Measurements from ENCODE around the gene OCIAD2. TPM values are rescaled to one million over a fixed set of nuclear protein-coding genes. Genes with fewer than 3 reads are reported as not detected.

OCIAD2 gene
- total RNA-seq, 1 experiment from 2014 or later, result 32.8 TPM

- intact Hi-C loops (cut with micrococcal nuclease; ENCODE audit: unreplicated experiment), result no loop called here
- Histone ChIP-seq H3K36me3 (ENCODE audit: control insufficient read depth, insufficient read depth, low read length) (peaks cover 4% of the 10 kb centered on the region; the same call in 1 of the 2 replicates), H3K27me3 (ENCODE audit: control insufficient read depth, insufficient read depth, low read length) (no peaks in the 10 kb centered on the region), H3K27ac (ENCODE audit: low read length) (no peak overlapping the region), H3K9me3 (ENCODE audit: control insufficient read depth, insufficient read depth, low read depth, low read length) (no peaks in the 10 kb centered on the region), H3K4me1 (ENCODE audit: control insufficient read depth, insufficient read depth, low read length) (no peaks in the 10 kb centered on the region), H3K4me3 (ENCODE audit: low read depth in 2 of 2, low read length in 2 of 2) (no peak overlapping the region)
- ChIA-PET CTCF (no interaction called here), POLR2A (no interaction called here)
- no peak for DNase-seq (ENCODE audit: low read depth, low spot score)
- ATAC-seq, result no peak
- TF ChIP-seq TCF7L2 (IDR thresholded peaks at IDR 0.05; ENCODE audit: low read depth, low read length) (no peak), POLR2AphosphoS5 (IDR thresholded peaks at IDR 0.05; ENCODE audit: low read depth, low read length) (no peak), REST (IDR thresholded peaks at IDR 0.05; ENCODE audit: insufficient read depth in 1 of 2, low read depth in 2 of 2, low read length in 1 of 2) (no peak), CTCF (IDR thresholded peaks at IDR 0.05) (no peak), SIN3A (IDR thresholded peaks at IDR 0.05; ENCODE audit: borderline replicate concordance, insufficient read depth, low read depth, low read length) (no peak)
- in situ Hi-C loops (cut with HindIII; ENCODE audit: low pct_unique_long_range_greater_than_20kb, low sequenced_read_pairs), result no loop called here
- no TSS peak for BruUV-seq (replicated peaks)
These were observed 42.8 kb downstream of the OCIAD2 start for GRCh38 chr4:48863728-48864127.

- intact Hi-C loops (cut with micrococcal nuclease; ENCODE audit: unreplicated experiment) (no loop called here), in situ Hi-C loops (cut with HindIII; ENCODE audit: low pct_unique_long_range_greater_than_20kb, low sequenced_read_pairs) (no loop called here)
- TF ChIP-seq POLR2AphosphoS5 (IDR thresholded peaks at IDR 0.05; ENCODE audit: low read depth, low read length) (no peak), REST (IDR thresholded peaks at IDR 0.05; ENCODE audit: insufficient read depth in 1 of 2, low read depth in 2 of 2, low read length in 1 of 2) (no peak), SIN3A (IDR thresholded peaks at IDR 0.05; ENCODE audit: borderline replicate concordance, insufficient read depth, low read depth, low read length) (no peak), CTCF (IDR thresholded peaks at IDR 0.05) (no peak), TCF7L2 (IDR thresholded peaks at IDR 0.05; ENCODE audit: low read depth, low read length) (no peak)
These were observed 43.9 kb downstream of the OCIAD2 start for GRCh38 chr4:48862661-48863060.

More at GRCh38 chr4:48862661-48863060, 43.9 kb downstream of the OCIAD2 start:
- Histone ChIP-seq H3K27me3 (ENCODE audit: control insufficient read depth, insufficient read depth, low read length) (no peaks in the 10 kb centered on the region), H3K4me3 (ENCODE audit: low read depth in 2 of 2, low read length in 2 of 2) (no peak overlapping the region), H3K4me1 (ENCODE audit: control insufficient read depth, insufficient read depth, low read length) (no peaks in the 10 kb centered on the region), H3K9me3 (ENCODE audit: control insufficient read depth, insufficient read depth, low read depth, low read length) (no peaks in the 10 kb centered on the region), H3K27ac (ENCODE audit: low read length) (no peak overlapping the region), H3K36me3 (ENCODE audit: control insufficient read depth, insufficient read depth, low read length) (peaks cover 4% of the 10 kb centered on the region; the same call in 1 of the 2 replicates)
- ChIA-PET POLR2A (no interaction called here), CTCF (no interaction called here)
- ATAC-seq (no peak), DNase-seq (ENCODE audit: low read depth, low spot score) (no peak)
- no TSS peak for BruUV-seq (replicated peaks)

All from Panc1 (cell line).